HG02852 (cell line): ENCODE measurements around the gene PTPRN2.
"Not testable (repeated sequence)": the region's sequence is repeated elsewhere in the genome, so short reads cannot be mapped to it uniquely, and the experiment has no call there.

Experiments used
- ATAC-seq: cut with Tn5 transposase; IDR thresholded peaks from one replicate; pipeline ENCODE4 v1.9.1; 2021; ENCODE audit warnings: mild to moderate bottlenecking, moderate library complexity; ENCODE audit not compliant: unreplicated experiment

PTPRN2 gene

DNA sequence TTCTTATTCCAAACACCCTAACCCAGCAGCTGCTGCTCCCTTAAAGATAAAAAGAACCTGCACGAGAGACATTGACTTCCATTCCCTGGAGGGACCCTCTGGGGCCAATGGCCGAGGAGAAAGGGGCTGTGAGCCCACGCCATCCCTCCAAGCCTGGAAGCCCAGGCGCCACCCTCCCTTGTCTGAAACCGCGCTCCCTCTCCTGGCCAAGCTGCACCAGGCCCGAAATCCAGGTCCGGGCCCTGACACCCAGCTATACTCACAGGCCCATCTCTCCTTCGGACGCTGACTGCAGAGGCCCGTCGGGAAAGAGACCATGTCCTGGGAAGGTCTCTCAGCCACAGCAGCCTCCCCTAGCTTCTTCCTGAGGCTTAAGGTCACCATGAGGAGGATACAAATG, 196.5 kb downstream of the PTPRN2 start:
- ATAC-seq, result no peak

DNA sequence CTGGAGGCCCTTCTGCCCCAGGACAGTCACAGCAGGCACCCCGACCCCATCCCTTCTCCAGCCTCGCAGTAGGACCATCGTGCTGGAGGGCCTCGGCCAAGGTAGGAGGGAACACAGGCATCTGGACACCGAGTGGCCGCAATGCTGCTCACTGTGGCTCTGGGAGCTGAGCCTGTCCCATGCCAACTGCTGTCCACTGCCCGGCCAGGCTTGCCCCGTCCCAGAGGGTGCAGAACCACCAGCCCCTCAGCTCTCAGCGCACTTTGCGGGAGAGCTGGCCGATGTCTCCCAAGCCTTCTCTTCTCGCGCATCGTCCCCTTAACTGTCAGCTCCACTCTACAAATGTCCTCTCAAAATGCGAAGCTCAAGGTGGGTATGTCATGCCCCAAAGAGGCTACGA, 197.2 kb downstream of the PTPRN2 start:
- ATAC-seq, result no peak

DNA sequence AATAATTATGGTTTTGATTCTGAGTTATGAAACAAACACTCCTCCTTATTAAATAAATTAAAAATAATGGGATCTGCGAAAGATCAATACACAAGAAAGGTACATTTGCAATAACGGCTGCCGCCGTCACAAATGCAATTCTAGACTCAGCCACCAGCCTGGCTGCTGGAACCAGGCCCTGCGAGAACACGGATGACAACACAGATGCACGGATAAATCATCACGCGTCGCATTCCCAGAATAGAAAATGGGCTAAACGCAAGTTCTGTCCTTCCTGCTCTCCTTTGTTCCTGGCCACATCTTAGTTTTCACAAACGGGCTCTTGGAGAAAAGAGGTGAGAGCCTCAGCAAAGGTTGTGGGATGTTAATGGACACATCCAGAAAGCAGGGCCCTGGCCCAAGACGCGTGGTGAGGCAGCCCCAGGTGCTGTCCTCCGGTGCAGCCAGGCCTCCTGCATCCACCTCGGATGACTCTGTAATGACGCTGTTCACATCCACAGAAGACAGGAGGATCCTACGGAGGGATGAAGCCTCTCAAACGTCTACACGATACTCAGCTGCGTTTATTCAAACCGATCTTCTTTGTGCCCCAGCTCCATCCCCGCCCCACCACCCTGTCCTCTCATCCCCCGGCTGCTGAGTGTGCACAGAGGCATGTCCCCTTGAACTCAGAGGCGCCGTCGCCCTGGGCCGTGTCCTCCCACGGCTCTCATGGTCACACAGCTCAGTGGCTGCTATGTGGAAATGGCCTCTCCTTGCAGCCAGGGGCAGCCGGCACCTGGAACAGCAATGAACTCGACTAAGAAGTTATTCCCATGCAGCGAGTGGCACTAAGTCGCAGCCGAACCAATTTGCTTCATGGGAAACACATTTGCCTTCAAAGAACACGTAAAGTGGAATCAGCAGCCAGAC, 197.9 kb downstream of the PTPRN2 start:
- ATAC-seq, result no peak

DNA sequence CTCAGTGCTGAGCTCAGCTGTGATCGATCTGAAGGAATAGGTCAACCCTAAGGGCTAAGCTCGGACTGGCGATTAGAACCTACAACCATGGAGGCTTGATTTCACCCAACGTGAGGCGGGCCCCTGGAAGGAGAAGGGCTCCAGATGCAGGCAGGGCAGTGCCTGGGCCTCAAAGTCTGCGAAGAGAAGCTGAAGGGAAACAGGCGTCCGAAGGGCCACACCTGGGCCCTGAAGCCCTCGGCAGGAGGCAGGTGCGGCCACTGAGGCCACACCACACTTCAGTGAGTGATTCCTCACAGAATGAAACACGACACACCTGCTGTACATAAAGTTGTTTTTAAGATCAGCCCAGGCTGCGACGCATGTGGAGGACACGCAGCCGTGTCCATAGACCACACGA, 198.7 kb downstream of the PTPRN2 start:
- no peak for ATAC-seq

DNA sequence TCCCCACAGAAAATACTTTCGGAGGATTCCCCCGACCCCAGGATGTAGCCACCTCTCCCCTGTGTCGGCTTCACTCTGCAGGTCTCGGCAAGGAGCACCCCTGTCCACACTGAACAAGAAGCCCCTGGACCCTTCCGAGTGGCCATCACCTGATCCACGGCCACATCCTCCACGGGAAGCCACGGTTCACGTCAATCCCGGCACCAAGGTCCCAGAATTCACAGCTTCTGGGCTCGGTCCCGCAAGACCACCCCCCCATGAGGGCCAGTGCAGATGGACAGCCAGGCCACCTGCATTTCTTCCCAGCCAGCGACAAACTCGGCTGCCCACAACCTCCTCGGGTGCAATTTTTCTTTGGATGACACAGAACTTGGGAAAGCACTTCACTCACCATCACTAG, 199.6 kb downstream of the PTPRN2 start:
- ATAC-seq, result no peak

DNA sequence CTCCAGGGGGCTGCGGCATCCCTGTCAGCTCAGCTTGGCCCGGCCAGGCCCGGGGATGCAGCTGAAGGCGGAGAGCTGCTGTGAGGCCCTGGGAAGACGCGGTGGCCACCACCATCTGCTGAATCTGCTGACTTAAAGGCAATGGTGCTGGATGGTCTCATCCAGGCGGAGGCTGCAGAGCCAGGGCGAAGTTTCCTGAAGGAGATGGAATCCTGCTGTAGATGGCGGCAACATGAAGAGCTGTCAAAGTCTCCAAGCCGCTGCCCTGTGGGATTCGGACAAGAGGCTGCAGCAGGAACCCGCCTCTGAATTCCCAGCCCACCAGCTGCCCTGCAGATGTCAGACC, 200.1 kb downstream of the PTPRN2 start:
- no peak for ATAC-seq

DNA sequence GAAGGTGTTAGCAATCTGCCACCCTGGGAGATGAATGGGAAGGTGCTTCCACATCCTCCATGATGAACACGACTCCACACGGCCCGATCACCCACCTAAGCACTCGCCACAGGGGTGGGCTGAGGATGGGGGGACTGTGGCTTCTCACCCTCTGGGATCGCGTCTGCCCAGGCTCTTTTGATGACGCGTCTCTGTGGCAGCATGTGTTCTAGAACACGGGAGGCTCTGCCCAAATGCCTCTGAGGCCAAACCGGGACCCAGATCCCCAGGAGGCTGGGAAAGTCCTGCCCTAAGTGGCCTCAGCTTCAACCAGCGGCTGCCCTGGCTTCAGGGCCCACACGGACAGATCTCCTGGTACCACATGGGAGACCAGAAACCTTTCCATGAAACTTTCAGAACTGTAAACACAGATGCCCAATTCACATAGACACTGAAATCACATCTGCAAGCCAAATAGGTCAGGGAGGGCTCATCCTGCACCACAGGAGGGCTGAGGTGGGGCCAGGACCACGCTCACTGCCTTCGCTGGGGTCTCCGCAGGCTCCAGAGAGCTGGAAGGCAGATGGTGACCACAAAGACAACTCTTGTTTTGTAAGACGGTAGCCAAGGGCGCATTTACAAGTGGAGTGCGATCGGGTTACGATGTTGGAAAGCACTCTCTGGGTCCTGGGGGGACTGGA, 200.6 kb downstream of the PTPRN2 start:
- ATAC-seq, result no peak

DNA sequence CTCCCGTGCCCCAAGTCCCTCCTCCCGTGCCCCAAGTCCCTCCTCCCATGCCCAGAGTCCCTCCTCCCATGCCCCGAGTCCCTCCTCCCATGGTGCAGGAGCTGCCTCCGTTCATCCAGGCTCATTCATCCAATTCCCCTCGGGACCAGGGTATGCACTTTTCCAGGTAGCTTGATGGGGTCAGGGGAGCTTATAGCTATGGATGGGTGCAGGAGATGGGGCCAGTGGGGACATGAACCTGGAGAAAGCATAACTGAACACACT, 201.3 kb downstream of the PTPRN2 start:
- no peak for ATAC-seq

DNA sequence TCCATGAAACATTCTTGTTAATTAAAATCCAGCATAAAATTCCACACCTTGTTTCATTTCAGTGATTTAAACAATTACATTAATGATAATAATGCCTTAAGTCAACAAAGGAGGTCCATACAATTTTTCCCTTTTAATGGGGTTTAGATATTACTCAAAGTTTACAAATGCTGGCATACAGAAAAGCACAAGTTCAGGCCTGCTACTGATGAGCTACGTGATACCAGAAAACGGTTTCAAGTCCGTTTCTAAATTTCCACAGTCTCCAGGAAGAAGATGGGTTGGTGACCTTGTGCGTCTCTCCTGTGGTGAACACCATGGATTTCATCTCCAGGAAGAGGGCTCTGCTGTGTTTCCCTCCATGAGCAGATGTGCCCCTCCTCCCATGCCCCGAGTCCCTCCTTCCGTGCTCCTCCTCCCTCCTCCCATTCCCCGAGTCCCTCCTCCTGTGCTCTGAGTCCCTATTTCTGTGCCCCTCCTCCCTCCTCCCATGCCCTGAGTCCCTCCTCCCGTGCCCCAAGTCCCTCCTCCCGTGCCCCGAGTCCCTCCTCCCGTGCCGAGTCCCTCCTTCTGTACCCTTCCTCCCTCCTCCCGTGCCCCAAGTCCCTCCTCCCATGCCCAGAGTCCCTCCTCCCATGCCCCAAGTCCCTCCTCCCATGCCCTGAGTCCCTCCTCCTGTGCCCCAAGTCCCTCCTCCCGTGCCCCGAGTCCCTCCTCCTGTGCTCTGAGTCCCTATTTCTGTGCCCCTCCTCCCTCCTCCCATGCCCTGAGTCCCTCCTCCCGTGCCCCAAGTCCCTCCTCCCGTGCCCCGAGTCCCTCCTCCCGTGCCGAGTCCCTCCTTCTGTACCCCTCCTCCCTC, 201.9 kb downstream of the PTPRN2 start:
- not testable (repeated sequence) for ATAC-seq

DNA sequence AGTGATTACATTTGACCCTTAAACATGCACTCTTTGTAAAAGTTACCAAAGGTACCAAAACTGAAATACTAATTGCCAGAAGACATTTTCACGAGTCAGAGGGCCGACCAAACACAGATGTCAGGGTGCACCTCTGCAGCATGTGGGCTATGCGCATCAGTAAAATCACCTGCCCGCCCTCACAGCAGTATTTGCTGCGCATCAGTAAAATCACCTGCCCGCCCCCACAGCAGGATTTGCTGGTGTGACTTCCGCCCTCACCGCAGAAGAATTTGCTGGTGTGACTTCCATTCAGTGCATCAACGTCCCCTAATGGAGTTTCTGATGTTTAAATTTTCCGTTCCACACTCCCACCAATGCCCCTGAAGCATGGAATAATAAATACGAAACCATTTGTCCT, 202.9 kb downstream of the PTPRN2 start:
- no peak for ATAC-seq

DNA sequence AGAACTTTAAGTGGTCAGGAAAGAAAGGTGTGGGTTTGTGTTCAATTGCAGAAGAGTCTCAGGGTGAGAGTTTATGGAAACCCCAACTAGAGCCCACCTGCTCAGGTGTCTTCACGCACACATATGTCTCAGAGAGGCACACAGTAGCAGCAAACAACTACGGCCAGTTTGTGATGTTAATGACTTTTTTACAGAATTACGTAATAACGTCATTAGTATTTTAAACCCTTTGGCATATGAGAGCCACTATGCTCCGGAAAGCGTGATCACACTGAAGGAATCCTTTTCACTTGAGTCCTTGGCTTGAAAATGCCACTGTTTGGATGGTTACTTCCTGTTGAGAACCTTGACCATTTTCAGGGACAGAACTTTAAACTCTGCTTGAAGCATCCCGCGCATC, 204.0 kb downstream of the PTPRN2 start:
- no peak for ATAC-seq

DNA sequence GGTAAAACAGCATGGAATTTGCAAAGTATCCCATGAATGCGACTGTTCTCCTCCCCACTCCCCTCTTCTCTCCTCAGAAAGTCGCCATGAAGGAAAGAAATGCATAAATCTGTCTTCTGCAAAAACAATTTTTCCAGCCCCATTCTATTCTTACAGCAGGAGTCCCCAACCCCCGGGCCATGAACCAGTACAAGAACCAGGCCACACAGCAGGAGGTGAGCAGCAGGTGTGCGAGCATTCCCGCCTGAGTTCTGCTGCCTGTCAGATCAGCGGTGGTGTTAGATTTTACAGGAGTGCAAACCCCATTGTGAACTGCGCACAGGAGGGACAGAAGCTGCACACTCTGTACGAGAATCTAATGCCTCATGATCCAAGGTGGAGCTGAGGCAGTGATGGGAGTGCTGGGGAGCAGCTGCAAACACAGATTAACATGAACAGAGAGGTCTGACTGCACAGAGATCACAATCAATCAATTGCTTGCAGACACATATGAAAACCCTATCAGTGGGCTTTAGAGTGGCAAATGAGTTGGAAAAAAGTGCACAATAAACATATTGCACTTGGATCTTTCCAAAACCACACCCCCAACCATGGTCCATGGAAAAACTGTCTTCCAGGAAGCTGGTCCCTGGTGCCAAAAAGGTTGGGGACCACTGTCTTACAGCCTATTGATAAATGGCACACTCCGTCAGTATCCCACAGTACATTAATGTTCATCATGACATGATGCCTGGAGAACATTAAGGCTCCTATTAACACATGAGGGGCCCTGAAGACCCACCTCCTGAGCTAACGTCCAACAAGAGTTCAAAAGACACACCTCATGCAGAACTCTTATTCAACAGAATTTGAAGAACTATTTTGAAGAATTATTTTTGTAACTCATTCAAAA, 205.0 kb downstream of the PTPRN2 start:
- no peak for ATAC-seq

DNA sequence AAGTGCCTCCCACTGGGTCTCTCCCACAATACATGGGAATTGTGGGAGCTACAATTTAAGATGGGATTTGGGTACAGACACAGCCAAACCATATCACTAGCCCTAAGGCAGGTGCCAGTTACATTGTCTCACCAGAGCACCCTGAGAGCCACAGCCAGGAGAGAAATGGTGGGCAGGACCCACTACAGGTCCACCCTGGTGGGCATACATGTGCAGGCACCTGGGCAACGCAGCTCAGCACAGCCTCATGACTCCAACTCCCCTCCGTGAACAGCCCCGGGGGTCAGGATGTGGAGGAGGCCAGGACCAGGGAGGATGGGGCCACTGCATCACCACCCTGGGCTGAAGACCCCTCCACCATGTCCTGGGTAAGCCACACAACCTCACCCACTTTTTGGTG, 205.7 kb downstream of the PTPRN2 start:
- ATAC-seq, result no peak

DNA sequence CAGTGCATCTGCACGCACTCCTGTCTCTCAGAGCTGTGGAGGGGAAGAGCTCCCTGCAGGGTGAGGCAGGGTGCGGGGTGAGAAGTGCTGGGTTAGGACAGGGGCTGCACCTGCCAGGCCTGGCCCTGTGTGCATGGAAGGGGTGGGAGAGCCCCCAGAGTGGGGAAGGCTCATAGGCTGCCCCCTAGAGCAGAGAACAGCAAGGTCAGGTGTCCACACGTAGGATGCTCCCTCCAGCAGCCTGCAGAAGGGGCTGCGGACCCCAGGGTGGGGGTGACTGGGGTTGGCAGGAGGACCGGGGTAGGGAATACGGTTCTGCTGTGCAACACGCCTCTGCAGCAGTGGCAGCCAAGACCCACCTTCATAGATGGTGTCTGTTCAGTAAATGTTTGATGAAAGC, 208.6 kb downstream of the PTPRN2 start:
- no peak for ATAC-seq

DNA sequence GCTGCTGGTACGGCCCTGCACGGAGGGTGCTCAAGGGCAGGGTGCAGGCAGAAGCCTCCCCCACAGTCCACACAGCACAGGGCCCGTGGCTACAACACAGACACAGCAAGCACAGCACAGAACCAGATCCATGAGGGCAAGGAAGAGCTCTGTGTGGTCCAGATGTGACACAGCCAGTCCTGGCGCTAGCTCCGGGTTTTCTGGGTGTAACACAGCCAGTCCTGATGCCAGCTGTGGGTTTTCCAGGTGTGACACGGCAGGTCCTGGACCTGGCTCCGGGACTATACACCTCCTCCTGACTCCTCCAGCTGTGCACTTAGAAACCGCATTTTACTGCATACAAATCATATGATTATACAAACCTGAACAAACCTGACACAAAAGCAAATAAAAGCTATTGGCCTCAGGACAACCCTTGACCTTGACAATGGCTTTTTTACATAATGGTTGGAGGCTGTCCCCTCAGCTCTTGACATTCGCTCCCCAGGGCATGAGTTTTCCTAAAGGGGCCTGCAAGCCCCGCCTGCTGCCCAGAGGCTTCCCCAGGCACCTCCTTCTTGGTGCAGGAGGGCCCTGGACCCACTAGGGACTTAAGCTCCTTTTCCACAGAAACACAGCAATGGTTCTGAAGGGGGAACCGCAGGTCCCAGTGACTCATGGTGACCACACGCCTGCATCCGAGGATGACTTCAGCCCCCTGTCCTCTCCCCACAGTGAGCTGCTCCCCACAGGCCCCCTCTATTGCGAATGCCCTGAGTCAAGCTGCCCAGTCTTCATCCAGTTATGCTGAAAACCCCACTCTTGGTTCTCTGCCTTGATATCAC, 209.6 kb downstream of the PTPRN2 start:
- ATAC-seq, result no peak

DNA sequence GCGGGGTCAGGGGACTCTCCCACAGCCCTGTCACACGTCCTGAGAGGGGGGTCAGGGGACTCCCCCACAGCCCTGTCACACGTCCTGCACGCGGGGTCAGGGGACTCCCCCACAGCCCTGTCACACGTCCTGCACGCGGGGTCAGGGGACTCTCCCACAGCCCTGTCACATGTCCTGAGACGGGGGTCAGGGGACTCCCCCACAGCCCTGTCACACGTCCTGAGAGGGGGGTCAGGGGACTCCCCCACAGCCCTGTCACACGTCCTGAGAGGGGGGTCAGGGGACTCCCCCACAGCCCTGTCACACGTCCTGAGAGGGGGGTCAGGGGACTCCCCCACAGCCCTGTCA, 210.8 kb downstream of the PTPRN2 start:
- not testable (repeated sequence) for ATAC-seq

DNA sequence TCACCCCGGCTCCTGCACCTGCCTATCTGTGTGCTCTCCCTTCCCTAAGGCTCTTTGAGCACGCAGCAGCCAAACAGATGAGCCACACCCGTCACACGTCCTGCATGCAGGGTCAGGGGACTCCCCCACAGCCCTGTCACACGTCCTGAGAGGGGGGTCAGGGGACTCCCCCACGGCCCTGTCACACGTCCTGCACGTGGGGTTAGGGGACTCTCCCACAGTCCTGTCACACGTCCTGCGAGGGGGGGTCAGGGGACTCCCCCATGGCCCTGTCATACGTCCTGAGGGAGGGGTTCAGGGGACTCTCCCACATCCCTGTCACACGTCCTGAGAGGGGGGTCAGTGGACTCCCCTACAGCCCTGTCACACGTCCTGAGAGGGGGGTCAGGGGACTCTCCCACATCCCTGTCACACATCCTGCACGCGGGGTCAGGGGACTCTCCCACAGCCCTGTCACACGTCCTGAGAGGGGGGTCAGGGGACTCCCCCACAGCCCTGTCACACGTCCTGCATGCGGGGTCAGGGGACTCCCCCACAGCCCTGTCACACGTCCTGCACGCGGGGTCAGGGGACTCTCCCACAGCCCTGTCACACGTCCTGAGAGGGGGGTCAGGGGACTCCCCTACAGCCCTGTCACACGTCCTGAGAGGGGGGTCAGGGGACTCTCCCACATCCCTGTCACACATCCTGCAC, 211.3 kb downstream of the PTPRN2 start:
- ATAC-seq, result not testable (repeated sequence)

DNA sequence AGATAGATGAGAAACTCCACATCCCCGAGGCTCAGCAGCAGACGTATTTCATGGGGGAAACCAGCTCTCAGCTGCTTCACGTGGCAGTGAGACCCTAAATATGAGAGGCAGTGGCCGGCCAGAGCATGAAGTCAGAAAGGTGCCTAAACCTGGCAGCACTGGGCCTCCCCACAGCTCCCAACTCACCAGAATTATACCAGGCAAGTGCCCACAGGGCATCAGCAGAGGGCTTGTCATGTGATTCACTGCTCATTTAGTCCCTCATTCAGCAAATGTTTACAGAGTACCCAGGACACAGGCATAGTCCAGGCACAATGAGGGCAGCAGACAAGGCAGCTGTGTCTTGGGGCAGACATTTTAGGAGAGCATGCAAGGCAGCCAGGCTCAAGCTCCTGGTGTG, 212.6 kb downstream of the PTPRN2 start:
- no peak for ATAC-seq

DNA sequence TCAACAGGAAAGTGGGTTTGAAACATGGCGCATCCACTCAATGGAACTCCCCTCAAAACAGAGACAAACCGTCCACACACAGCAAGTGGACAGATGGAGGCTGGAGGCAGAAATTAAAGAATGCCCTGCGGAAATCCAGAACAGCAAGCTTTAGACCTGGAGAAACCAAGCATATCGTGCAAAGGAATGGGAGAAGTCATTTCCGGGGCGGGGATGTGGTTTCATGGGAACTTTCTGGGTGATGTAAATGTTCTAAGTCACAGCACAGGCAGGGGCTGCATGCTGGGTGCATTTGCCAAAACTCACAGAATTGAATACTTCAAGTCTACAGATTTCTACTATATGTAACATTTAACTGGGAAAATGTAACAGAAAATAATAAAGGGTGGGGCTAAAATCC, 213.0 kb downstream of the PTPRN2 start:
- no peak for ATAC-seq
